ENCODE measurements around the gene RNF181.

DNA sequence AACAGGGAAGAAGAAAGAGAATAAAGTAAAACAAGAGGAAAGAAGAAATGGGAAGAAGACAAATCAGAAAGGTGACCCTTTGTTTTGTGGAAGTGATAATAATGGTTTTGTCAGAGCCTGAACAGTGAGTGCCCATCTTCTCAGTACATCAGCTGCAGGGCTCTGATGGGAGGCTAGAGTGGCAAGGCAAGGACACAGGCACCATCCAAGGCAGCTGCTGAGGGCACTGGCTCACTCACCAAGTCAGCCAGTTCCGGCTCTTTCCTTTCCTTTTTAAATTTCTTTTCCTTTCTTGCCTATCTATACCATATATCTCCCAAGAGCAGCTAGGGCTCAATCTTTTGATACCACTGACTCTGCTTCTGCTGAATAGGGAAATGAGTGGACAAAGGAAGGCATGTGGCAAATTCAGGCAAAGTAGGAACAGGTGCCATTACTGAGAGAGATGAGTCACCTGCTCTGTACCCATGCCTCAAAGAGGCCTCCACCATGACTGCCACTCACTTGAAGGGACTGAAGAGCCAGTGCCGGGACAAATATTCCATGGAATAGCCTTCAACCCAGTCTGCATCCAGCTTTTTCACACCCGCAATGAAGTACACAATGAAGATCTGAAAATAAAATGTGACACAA lies 40.4 kb upstream of the RNF181 start:
- TF ChIP-seq POLR2A (IDR thresholded peaks at IDR 0.05; ENCODE audit: insufficient read depth in 1 of 2, low read depth in 2 of 2, low read length in 2 of 2), result no peak
- no peak for TF ChIP-seq ZZZ3 (CRISPR knock-in tag; IDR thresholded peaks at IDR 0.05; ENCODE audit: borderline replicate concordance)
- TF ChIP-seq WIZ (CRISPR knock-in tag; IDR thresholded peaks at IDR 0.05), result no peak
- no peak for TF ChIP-seq ZNF598 (CRISPR knock-in tag; IDR thresholded peaks at IDR 0.05; ENCODE audit: borderline replicate concordance)
- TF ChIP-seq, protein P1, sequence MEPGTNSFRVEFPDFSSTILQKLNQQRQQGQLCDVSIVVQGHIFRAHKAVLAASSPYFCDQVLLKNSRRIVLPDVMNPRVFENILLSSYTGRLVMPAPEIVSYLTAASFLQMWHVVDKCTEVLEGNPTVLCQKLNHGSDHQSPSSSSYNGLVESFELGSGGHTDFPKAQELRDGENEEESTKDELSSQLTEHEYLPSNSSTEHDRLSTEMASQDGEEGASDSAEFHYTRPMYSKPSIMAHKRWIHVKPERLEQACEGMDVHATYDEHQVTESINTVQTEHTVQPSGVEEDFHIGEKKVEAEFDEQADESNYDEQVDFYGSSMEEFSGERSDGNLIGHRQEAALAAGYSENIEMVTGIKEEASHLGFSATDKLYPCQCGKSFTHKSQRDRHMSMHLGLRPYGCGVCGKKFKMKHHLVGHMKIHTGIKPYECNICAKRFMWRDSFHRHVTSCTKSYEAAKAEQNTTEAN (CRISPR knock-in tag; conservative IDR thresholded peaks at IDR 0.05), result no peak
- TF ChIP-seq, protein P2, sequence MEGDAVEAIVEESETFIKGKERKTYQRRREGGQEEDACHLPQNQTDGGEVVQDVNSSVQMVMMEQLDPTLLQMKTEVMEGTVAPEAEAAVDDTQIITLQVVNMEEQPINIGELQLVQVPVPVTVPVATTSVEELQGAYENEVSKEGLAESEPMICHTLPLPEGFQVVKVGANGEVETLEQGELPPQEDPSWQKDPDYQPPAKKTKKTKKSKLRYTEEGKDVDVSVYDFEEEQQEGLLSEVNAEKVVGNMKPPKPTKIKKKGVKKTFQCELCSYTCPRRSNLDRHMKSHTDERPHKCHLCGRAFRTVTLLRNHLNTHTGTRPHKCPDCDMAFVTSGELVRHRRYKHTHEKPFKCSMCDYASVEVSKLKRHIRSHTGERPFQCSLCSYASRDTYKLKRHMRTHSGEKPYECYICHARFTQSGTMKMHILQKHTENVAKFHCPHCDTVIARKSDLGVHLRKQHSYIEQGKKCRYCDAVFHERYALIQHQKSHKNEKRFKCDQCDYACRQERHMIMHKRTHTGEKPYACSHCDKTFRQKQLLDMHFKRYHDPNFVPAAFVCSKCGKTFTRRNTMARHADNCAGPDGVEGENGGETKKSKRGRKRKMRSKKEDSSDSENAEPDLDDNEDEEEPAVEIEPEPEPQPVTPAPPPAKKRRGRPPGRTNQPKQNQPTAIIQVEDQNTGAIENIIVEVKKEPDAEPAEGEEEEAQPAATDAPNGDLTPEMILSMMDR (CRISPR knock-in tag; IDR thresholded peaks at IDR 0.05), result no peak
- no peak for TF ChIP-seq SKI (IDR thresholded peaks at IDR 0.05; ENCODE audit: partially characterized antibody)
- no peak for TF ChIP-seq ZNF33B (CRISPR knock-in tag; IDR thresholded peaks at IDR 0.05)
- no peak for TF ChIP-seq ZNF558 (CRISPR knock-in tag; IDR thresholded peaks at IDR 0.05; ENCODE audit: borderline replicate concordance)
- TF ChIP-seq, protein P3, sequence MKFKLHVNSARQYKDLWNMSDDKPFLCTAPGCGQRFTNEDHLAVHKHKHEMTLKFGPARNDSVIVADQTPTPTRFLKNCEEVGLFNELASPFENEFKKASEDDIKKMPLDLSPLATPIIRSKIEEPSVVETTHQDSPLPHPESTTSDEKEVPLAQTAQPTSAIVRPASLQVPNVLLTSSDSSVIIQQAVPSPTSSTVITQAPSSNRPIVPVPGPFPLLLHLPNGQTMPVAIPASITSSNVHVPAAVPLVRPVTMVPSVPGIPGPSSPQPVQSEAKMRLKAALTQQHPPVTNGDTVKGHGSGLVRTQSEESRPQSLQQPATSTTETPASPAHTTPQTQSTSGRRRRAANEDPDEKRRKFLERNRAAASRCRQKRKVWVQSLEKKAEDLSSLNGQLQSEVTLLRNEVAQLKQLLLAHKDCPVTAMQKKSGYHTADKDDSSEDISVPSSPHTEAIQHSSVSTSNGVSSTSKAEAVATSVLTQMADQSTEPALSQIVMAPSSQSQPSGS (CRISPR knock-in tag; IDR thresholded peaks at IDR 0.05), result no peak
- no peak for TF ChIP-seq CBX5 (CRISPR knock-in tag; IDR thresholded peaks at IDR 0.05; ENCODE audit: borderline replicate concordance)
- TF ChIP-seq GABPA (IDR thresholded peaks at IDR 0.05; ENCODE audit: low read depth, low read length), result no peak
- TF ChIP-seq GABPA (CRISPR knock-in tag; IDR thresholded peaks at IDR 0.05; ENCODE audit: low read depth), result no peak
- TF ChIP-seq NCOR1 (IDR thresholded peaks at IDR 0.05; ENCODE audit: borderline replicate concordance, low read length), result no peak
- TF ChIP-seq ATRX (CRISPR knock-in tag; IDR thresholded peaks at IDR 0.05; ENCODE audit: borderline replicate concordance), result no peak
